Amygdala (tissue), 56 donors: ENCODE measurements around the gene ZWINT.

Experiments used
- DNase-seq, 56 donors: peaks; one replicate each; lab custom pipeline; 2025; lab: John Stamatoyannopoulos, UW

The ZWINT gene, protein sequence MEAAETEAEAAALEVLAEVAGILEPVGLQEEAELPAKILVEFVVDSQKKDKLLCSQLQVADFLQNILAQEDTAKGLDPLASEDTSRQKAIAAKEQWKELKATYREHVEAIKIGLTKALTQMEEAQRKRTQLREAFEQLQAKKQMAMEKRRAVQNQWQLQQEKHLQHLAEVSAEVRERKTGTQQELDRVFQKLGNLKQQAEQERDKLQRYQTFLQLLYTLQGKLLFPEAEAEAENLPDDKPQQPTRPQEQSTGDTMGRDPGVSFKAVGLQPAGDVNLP

DNA sequence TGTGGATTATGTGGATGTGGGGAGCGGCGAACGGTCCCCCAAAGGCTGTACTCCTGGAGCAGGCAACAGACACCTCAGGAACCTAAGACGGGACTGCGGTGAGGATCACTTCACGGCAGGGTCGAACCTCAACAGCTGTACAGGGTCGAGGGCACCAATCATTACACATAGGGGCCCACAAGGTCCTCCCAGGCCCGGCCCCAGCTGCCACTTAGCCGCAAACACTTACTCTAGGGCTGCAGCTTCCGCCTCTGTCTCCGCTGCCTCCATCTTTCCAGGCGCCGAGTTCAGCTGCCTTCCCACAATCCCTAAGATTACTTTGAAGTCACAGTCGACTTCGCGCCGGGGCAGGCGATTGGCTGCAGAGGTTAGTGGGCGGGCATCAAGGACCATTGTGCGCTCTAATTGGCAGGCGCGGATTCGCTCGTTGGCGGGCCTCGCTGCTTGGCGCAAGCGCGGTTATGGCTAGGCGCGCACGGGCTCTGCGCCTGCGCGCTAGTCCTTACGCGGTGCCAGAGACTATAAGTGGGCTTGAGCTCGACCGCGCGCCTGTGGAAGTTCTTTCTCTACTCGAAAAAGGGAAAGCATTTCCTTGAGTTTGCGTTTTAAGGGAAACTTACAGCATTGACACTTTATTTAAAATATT is at the start of gene ZWINT:
ZWINT (minus strand) TSS at position 293 of the 646 bp plus-strand sequence; CDS start at position 270, 23 bp downstream.
- DNase-seq = peak; percentile 67 to 97 (median 90)

DNA sequence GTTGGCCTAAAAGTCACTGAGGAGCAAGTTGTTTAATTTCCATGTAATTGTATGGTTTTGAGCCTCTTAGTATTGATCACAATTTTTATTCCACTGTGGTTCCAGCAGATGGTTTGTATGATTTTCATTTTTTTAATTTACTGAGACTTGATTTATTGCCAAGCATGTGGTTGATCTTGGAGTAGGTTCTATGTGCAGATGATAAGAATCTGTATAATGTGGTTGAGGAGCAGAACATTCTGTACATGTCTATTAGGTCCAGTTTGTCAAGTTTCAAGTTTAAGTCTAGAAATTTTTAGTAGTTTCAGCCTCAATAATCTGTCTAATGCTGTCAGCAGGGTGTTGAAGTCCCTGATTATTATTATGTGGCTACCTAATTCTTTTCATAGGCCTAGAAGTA is 22.7 kb upstream of the ZWINT start:
- no peak for DNase-seq

- no peak for DNase-seq
Observed at GRCh38 chr10:56370217-56371113, 9.4 kb upstream of the ZWINT start.

GRCh38 chr10:56360583-56360966 is 484 bp downstream of the ZWINT start:
- DNase-seq = peak in 1 of 56 donors; percentile 26

GRCh38 chr10:56359837-56360236 is 1.2 kb downstream of the ZWINT start:
- no peak for DNase-seq

- DNase-seq = no peak
Observed at GRCh38 chr10:56357018-56357417, 4.0 kb downstream of the ZWINT start.

DNA sequence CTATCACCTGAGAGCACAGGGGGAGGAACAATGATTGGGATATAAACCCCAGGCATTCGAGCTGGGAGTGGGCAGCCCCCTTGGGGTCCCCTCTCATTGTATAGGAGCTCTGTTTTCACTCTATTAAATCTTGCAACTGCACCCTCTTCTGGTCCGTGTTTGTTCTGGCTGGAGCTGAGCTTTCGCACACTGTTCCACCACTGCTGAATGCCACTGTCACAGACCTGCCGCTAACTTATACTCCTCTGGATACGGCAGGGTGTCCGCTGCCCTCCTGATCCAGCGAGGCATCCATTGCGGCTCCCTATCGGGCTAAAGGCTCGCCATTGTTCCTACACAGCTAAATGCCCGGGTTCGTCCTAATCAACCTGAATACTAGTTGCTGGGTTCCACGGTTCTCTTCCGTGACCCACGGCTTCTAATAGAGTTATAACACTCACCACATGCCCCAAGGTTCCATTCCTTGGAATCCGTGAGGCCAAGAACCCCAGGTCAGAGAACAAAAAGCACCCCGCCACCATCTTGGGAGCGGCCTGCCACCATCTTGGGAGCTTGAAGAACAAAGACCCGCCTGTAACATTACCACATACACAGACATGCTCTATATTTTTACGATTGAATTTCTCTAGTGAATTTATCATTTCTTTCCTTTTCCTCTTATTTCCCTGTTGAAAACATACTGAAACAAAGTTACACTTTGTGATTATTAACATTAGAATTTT is 9.0 kb downstream of the ZWINT start:
- DNase-seq = no peak

- DNase-seq = no peak
Observed at GRCh38 chr10:56349611-56350010, 11.4 kb downstream of the ZWINT start.

DNA sequence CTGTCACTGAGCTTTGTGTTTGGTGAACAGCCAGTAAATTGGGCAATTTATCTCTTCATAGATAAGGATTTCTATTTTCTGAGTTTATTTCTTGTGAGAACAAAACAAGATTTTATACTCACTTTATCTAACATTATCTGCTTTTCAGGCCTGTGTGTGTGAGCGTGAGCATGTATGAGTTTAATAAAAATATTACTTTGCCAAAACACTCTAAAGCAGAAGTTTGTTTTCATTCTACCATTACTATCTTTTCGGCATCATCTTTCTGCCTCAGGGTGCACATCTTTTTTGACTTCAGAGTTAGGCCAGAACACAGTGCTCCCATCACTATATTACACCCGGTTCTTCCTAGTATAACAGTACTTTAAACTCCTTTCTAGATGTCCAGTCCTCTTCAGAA is 13.0 kb downstream of the ZWINT start:
- DNase-seq = no peak

DNA sequence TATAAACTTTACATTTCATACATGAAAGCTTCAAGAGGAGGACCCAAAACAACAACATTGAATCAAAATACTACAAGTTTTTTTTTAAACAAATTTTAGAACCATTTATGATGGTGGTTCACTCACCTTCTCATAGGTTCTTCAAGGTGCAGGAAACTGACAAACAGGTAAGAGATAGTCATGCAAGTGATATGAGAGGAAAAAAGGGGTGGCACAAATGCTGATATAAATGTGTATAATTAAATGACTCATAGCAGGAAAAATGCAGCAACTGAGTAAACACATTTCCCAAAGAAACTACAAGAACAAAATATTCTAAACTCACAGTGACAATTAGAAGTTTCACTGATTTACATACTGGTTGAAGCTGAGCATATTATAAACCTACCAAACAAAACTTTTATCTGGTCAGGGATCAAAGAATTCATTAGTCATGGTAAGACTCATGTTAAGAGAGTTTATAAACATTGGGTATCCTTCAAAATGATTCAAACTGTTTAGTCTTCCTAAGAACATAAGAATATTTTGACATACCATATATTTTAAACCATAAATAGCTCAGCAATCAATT is 14.1 kb downstream of the ZWINT start:
- DNase-seq = no peak

GRCh38 chr10:56341612-56342011 is 19.4 kb downstream of the ZWINT start:
- no peak for DNase-seq

DNA sequence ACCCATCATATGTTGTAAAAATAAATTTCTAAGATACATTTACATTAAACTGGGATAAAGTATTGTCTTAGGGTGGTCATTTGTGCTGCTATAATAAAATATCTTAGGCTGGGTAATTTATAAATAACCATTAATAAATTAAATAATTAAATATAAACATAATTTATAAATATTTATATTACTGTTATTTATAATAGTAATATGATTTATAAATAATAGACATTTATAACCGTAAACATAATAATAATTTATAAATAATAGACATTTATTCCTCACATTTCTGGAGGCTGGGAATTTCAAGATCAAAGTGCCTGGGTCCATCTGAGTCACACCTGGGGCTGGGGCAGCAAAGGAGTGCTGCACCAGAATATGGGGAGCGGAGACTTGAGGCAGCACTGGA is 31.1 kb downstream of the ZWINT start:
- no peak for DNase-seq

- no peak for DNase-seq
Observed at GRCh38 chr10:56327118-56327517, 33.9 kb downstream of the ZWINT start.

- no peak for DNase-seq
Observed at GRCh38 chr10:56319386-56319785, 41.7 kb downstream of the ZWINT start.

DNA sequence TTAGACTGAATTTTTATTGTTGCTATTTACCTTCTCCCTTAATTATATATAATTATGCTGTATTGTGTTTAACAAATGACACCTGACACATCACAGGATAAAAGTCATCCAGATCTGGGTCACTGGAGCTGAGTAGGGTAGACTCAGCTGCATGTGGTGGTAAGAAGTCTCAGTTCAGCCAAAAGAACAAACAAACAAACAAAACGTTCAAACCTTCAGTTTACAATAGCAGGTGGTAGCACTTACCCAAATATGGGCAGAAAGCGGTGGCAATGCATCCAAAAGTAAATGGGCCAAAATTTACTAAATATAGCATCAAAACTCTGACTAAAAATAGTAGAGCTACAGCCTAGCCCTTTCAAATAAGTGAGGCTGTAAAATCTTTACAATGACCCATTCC is 42.2 kb downstream of the ZWINT start:
- no peak for DNase-seq

DNA sequence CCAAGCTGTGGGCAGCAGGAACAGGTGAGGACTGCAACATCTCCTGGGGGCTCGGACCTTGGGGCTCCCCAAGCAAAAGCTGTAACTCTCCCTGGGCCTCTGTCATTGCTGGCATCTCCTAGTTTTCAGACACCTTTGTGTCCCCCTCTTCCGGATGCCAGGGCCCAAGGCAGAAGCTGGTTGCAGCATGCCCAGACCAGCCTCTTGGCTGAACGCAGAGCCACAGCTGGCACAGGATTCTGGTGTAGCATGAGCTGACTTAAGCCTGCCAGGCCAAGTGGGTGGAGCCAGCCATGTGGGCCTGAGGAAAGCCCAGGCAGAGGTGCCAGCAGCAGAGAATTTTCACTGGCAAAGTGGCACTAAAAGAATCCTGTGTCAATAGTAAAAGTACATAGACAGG is 43.5 kb downstream of the ZWINT start:
- no peak for DNase-seq

- DNase-seq = no peak
Observed at GRCh38 chr10:56316603-56317002, 44.5 kb downstream of the ZWINT start.
